ELF-1 (cell line): ENCODE results near the gene DEPDC4.
"Not testable (repeated sequence)": the region's sequence is repeated elsewhere in the genome, so short reads cannot be mapped to it uniquely, and the experiment has no call there.

ENCODE experiments used
- DNase-seq: peaks from one replicate; pipeline ENCODE4 v3.0.0-alpha.2; 2016; ENCODE audit warnings: low read depth, low spot score

DEPDC4 gene

DNA sequence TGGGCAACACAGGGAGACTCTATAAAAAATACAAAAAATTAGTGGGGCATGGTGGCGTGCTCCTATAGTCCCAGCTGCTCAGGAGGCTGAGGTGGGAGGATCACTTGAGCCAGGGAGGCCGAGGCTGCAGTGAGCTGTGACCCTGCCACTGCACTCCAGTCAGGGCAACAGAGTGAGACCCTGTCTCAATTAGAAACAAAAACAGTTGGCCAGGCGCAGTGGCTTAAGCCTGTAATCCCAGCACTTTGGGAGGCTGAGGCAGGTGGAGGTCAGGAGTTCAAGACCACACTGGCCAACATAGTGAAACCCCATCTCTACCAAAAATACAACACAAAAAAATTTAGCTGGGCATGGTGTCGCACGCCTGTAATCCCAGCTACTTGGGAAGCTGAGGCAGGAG is 1.8 kb downstream of the DEPDC4 start:
- DNase-seq = not testable (repeated sequence)

DNA sequence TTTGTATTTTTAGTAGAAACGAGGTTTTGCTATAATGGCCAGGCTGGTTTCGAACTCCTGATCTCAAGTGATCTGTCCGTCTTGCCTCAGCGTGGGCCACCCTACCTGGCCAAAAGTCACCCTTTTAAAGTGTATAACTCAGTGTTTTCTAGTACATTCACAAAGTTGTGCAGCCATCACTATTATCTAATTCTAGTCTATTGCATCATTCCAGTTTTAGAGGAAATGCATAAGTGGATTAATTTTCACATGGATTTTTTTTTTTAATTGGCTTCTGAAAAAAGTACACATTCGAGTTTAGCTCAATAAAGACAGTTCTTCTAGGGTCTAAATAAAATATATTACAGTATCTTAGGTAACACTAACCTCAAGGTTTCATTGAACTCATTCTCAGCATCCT is 3.7 kb downstream of the DEPDC4 start:
- DNase-seq = no peak

DNA sequence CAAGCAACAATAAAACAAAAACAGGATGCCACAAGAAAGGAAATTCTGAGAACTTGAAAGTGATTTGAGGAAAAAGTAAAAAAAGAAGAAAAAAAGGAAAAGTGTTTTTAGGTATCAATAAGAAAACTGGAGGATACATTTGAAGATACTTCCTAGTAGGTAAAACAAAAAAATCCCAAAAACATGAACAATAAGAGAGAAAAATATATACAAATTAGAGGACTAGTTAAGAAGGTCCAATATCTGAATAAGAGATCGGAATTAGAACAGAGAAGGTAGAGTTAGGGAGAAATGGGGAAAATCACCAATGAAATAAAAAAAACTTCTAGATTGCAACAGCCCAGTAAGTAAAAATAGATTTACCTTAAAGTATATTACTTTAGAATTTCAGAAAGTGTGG is 8.8 kb downstream of the DEPDC4 start:
- DNase-seq = no peak

DNA sequence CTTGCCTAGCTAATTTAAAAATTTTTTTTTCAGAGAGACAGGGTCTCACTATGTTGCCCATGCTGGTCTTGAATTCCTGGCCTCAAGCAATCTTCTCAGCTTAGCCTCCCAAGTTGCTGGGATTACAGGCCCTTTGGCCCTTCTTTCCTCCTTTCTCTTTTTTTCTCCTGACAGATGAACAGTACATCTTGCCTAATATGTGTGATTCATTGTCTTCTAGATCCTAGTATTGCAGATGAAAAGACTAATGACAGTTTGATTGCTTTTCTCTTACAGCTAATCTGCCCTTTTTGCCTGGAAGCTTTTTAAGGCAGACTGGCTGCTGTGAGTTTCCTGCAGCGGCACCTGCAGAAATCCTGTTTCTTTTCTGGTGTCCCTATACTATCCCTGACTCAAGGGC is 12.0 kb downstream of the DEPDC4 start:
- DNase-seq = no peak

DNA sequence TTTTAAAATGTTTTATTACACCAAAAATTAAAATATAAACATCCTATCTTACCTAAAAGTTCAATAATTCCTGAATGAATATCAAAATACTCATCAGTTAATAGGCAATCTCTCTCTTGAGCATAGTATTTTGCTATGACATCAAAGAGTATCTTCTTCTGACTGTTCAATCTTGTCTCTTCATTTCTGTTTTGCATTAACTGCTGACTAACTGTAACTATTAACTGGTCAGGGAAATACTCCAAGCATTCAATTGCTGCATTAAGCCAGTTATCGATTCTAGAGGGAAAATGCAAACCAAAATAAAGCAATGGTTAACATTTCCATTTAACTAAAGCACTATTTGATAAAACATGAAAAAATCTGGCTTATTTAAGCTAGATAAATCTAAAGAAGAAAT is 13.4 kb downstream of the DEPDC4 start:
- no peak for DNase-seq

DNA sequence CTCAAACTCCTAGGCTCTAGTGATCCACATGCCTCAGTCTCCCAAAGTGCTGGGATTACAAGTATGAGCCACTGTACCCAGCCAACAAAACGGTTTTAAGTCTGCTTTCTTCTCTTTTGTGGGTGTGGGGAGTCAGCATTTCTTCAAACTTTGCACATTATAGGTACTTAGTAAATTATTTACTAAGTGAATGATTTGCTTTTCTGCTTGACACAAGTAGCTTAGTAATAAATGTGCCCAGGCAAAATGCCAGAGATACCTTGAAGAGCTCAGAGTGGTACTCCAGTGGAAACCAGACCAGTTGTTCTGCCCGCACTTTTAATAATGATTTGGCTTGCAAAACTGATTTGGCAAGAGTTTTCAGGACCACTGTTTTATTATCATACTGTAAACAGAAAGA is 15.0 kb downstream of the DEPDC4 start:
- no peak for DNase-seq

DNA sequence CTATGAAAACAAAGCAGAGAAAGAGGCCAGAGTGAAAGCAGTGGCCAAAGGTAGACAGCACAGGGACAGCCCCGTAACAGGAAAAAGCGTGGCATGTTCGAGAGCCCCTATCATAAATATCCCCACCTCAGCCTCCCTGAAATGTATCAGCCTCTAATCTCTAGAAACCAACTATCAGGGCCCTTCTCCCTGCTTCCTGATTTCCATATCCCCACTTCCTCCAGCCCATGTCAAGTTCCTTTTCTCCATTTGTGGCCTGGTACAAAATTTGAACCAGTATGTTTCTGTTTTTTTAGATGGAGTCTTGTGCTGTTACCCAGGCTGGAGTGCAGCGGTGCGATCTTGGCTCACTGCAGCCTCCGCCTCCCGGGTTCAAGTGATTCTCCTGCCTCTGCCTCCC is 16.9 kb downstream of the DEPDC4 start:
- DNase-seq = no peak

DNA sequence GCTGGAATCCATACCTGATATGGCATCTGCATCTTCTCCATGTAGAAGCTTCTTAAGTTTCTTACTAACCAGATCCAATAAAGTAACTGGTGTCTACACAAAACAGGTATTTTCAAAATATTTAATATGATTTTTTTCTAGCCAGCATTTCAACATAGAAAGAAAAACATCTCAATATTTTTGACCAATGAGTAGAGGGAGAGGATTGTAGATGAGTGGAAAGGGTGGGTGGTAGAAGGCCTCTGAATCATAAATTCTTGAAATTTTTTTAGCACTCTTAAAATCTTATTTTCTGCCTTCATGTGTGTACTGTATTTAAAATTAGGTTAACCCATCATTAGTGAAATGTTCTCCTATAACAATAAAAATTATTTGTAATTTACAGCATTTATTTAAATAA is 18.0 kb downstream of the DEPDC4 start:
- no peak for DNase-seq

DNA sequence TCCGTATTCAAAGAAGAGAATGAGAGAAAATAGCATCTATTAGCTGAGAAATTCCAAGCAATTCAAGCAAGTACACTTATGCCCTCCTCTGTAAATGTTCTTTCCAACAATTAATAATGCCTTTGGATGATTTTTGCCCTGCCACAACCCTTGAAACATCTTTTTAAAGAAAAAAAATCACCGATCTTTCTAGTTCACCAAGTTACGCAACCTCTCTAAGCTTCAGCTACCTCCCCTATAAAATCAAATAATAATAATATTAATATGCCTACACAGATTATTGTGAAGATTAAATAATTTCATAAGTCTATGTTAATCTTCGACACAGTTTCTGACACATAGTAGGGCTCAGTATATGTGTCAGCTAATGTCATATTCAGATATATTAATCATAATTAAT is 19.1 kb downstream of the DEPDC4 start:
- no peak for DNase-seq

DNA sequence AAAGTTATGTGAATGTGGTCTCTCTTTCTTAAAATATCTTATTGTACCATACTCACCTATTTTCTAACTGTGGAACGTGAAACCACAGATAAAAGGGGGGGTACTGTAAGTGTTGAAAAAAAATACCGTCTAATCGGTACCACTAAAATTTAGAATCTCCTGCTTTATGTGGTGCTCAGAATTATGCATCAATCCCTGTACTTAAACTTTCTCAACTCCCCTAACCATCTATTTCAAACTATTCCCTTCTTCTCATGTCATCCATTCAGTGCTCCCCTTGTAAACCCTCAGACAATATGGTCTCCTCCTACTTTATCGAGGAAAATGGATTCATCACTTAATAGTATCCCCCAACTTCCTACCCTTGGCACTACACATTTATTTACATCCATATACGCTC is 23.7 kb downstream of the DEPDC4 start:
- no peak for DNase-seq

DNA sequence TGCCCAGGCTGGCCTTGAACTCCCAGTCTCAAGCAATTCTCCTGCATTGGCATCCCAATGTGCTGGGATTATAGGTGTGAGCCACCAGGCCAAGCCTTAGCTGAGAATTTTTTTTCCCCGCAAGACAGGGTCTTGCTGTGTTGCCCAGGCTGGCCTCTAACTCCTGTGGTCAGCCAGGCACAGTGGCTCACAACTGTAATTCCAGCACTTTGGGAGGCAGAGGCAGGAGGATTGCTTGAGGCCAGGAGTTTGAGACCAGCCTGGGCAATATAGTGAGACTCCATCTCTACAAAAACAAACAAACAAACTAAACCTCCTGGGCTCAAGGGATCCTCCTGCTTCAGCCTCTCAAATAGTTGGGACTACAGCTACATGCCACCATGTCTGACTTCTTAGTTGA is 27.3 kb downstream of the DEPDC4 start:
- no peak for DNase-seq

DNA sequence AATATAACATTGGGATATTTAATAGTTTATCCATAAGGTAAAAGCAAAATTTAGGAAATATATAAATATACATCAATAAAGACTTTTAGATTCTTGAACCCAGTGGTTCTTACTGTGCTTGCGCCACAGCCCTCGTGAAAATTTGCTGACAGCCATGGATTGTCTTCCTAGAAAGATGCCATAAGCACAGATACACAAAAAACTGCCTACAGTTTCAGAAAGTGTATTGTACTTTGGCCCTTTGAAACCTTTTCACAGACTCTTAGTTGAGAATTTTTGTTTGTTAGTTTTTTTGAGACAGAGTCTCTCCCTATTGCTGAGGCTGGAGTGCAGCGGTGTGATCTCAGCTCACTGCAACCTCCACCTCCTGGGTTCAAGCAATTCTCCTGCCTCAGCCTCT is 28.1 kb downstream of the DEPDC4 start:
- DNase-seq = no peak

DNA sequence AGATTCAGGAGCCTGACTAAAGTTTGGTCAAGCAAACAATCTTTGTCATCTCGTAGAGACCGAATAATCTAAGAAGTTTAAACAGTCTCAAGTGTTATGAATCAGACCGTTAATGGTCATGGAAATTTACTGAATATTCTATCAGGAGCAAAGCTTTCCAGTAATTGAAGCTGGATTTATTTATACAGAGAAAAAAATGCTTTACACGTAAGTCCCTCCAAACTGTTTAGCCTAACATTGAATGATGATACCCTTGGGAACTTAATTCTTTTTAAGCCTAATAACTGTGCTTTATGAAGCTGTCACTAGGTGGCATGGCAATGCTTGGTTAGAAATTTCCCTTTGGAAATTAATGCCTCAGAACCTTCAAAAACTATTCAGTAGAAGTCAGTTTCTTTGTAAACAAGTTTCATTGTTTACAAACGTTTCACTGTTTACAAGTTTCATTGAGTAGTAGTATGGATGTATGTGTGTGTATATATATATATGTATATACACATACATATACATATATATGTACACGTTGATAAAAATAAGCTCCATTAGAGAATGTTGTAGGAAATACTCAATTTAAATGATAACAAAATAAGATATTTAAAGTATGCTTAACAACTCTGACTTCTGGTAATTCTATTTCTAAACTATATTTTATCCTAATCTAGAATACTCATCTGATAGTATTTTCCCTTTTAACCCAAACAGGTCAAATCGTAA is 32.1 kb downstream of the DEPDC4 start:
- no peak for DNase-seq

DNA sequence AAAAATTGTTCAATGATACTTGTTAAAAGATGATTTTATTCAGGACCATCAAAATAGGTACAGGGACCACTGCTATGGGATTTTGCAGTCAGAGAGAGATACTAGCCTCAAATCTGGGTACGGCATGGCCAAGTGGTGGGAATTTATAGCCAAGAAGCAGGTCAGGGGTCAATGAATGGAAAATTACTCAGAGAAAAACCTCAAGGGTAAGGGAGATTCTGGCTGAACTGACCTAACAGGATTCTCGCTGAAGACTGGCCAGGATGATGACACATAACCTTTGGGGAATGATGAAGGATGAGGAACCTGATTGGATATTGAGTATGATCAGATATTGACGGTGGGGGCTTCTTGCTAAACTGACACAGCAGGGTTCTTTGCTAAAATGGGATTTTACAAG is 32.7 kb downstream of the DEPDC4 start:
- peak; percentile 60 for DNase-seq

DNA sequence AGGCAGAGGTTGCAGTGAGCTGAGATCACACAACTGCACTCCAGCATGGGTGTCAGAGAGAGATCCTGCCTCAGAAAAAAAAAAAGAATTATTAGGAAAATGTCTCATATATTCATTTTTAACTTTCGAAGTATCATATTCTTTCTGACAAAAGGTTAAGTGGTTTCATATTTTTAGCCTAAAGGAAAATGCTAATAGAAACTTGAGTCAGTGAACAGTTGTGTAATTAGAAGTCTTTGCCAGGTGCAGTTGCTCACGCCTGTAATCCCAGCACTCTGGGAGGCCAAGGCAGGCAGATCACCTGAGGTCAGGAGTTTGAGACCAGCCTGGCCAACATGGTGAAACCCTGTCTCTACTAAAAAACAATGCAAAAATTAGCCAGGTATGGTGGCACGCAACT is 35.0 kb downstream of the DEPDC4 start:
- DNase-seq = not testable (repeated sequence)

DNA sequence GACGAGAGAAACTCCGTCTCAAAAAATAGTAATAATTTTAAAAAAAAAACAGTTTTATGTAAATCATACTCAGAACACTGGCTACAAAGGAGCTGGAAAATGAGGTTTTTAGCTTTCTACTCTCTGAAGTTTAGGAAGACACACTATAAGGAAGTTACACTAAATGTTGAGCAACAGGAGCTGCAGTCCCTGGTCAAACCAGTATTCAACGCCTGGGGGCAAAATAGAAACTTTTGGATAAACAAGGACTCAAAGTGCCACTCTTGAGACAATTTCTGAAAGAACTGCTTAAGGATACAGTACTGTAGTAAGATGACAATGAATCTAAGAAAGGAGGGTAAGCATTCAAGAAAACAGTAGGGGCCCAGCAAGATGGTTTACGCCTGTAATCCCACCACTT is 37.0 kb downstream of the DEPDC4 start:
- peak; percentile 71 for DNase-seq

DNA sequence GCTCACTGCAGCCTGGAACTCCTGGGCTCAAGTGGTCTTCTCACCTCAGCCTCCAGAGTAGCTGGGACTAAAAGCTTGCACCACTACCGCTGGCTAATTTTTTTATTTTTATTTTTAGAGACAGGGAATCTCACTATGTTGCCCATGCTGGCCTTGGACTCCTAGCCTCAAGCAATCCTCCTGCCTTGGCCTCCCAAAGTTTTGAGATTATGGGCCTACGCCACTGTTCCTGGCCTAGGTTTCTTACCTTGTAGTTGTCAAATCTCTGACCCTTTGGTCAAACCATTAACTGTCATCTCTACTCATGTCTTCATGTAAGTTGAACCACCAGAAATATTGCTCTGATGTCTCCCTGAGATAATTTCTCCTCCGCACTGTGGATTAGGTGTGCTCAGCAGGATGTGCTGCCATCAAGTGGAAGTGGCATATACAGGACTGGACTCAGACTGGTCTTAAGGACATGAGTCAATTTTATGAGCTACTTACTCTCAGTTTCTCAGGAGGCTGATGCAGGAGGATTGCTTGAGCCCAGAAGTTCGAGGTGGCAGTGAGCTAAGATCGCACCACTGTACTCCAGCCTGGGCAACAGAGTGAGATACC is 37.7 kb downstream of the DEPDC4 start:
- peak; percentile 18 for DNase-seq

DNA sequence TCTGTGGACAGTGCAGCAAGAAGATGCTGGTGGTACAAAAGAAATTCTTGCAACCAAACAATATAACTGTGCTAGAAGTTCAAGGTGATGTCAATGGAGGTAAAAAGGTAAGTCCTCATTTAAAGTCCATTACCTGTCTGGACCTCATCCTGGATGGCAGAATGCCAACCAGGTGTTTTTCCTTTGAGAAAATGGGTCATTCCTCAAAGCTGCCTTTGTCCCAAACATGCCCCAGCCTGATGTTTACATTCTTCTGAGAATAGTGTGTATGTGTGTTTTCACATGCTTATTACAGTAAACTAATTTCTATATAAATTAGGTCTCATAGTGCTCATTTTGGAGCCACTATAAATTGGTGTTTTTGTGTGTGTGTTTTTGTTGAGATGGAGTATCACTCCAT is 41.4 kb downstream of the DEPDC4 start:
- DNase-seq = no peak

DNA sequence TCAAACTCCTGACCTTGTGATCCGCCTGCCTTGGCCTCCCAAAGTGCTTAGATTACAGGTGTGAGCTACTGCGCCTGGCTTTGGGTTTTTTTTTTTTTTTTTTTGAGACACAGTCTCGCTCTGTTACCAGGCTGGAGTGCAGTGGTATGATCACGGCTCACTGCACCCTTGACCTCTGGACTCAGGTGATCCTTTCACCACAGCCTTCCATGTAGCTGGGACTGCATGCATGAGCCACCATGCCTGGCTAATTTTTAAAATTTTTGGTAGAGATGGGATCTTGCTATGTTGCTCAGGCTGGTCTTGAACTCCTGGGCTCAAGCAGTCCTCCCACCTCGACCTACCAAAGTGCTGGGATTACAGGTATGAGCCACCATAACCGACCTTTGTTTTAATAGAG is 44.7 kb downstream of the DEPDC4 start:
- DNase-seq = not testable (repeated sequence)

DNA sequence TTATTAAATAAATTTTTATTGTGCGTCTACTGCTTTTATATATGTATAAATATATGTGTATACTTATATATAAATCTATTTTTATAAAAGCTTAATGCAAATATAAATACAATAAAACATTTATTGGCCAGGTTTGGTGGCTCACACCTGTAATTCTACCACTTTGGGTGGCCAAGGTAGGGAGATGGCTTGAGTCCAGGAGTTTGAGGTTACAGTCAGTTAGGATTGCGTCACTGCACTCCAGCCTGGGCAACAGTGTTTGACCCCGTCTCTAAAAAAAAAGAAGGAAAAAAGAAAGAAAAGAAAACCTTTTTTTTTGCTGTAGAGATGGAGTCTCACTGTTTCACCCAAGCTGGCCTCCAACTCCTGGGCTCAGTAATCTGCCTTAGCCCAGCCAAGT is 45.4 kb downstream of the DEPDC4 start:
- no peak for DNase-seq

DNA sequence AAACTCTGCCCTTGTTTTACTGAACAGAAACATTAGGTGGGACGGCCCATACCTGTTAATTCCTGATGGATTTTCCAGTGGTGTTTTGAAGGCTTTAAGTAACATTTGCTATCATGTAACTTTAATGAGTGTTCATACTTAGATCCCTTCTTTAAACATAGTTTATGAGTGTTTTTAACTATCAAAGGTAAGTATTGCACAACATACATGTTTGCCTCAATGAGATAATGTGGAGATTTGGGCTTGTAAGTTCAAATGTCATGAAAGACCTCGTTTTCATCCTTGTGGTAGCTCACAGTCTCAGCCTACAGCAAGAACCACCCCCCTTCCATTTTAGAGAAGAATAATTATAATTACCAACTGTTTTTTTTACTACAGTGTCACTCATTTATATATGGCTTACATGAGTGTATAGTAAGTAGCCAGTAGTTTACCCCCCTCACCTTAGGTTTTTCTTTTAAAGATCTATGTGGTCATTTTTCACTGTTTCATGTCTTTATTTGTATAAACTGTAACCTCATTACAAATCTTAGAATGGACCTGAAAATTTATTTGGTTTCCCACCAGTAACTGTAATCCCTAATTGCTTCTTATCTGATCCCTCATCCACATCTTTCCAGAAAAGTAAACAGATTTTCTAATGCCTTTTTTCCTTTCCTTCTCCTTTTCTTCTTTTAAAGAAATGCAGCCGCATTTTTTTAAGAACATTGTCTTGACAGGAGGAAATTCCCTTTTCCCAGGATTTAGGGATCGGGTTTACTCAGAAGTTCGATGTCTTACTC is 47.4 kb downstream of the DEPDC4 start:
- no peak for DNase-seq

DNA sequence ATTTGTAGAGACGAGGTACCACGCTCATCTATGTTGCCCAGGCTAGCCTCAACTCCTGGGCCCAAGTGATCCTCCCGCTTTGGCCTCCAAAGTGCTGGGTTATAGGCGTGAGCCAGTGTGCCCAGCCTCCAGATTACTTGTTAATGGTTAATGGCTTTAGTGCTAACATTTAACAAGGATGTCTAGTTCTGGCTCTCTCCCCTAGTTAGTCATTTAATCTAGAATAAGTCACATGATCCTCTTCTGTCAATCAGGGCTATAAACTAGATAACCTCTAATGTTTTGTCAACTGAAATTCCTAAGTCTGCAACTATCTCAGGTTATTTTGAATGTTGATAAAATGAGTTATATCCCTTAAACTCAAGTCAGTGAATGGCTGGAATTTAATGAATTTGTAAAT is 50.5 kb downstream of the DEPDC4 start:
- DNase-seq = no peak

DNA sequence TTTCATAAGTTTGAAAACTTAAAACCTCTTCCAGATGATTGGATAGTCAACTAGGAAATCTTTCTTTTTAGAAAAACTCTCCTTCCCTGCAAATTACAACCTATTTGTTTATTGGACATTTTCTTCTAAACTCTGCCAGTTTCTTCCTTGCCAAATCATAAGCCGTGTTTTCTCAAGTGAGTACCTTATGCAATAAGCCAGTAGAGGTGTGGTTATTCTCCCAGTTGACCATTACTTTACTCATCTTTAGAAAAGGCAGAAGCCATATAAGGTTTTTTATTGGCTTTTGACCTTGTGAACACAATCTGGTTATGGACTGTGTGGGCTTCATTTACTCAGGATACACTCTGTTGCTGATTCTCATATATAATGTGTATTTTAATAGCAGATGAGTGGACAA is 51.7 kb downstream of the DEPDC4 start:
- DNase-seq = no peak
